Fibroblast of lung (primary cell): Measurements from ENCODE around the gene MRNIP. TPM values are rescaled to one million over a fixed set of nuclear protein-coding genes. Genes with fewer than 3 reads are reported as not detected.

Source experiments
- DNase-seq, 2 donors: peaks; one replicate each; pipeline versions ENCODE4 v3.0.0 to v3.0.0-alpha.2; 2010; ENCODE audit warnings: low read depth in 2 of 2
- H2AFZ ChIP-seq: 2 replicates; pipeline ENCODE4 v1.5.1; 2012; ENCODE audit warnings: low read length, control low read depth, inconsistent platforms
- H3K27ac ChIP-seq: 2 replicates; pipeline ENCODE4 v1.5.1; 2011; ENCODE audit warnings: low read length, control low read depth; ENCODE audit not compliant: insufficient read depth
- H3K27me3 ChIP-seq: 2 replicates; pipeline ENCODE4 v1.5.1; 2011; ENCODE audit warnings: mild to moderate bottlenecking, low read length; ENCODE audit not compliant: control insufficient read depth, insufficient read depth
- H3K36me3 ChIP-seq: 2 replicates; pipeline ENCODE4 v1.5.1; 2011; ENCODE audit warnings: low read length; ENCODE audit not compliant: control insufficient read depth, insufficient read depth
- H3K4me1 ChIP-seq: 2 replicates; pipeline ENCODE4 v1.5.1; 2011; ENCODE audit warnings: low read length; ENCODE audit not compliant: control insufficient read depth, insufficient read depth; ENCODE audit errors: extremely low read depth
- H3K4me2 ChIP-seq: 2 replicates; pipeline ENCODE4 v1.5.1; 2011; ENCODE audit warnings: low read length, control low read depth; ENCODE audit not compliant: insufficient read depth; ENCODE audit errors: extremely low read depth
- H3K4me3 ChIP-seq, 4 experiments: fragments of 200-600 bp in 1 of 4; sonication (generic) in 1 of 4; replicated peaks in 1 of 4; 2 replicates each; pipeline ENCODE4 v1.5.1; 2011 to 2016; ENCODE audit warnings: low read length in 4 of 4, low read depth in 3 of 4, mild to moderate bottlenecking in 3 of 4, control low read depth in 2 of 4, inconsistent platforms in 1 of 4, mixed read lengths in 1 of 4; ENCODE audit not compliant: insufficient read depth in 1 of 4; ENCODE audit errors: control extremely low read depth in 1 of 4
- H3K79me2 ChIP-seq: 2 replicates; pipeline ENCODE4 v1.5.1; 2012; ENCODE audit warnings: mild to moderate bottlenecking, low read length, inconsistent platforms; ENCODE audit not compliant: control insufficient read depth, insufficient read depth
- H3K9ac ChIP-seq: 2 replicates; pipeline ENCODE4 v1.5.1; 2011; ENCODE audit warnings: mild to moderate bottlenecking, low read length, control low read depth; ENCODE audit not compliant: insufficient read depth
- H3K9me3 ChIP-seq: 2 replicates; pipeline ENCODE4 v1.5.1; 2012; ENCODE audit warnings: low read depth, low read length; ENCODE audit not compliant: control insufficient read depth, insufficient read depth
- H4K20me1 ChIP-seq: 2 replicates; pipeline ENCODE4 v1.5.1; 2011; ENCODE audit warnings: low read length; ENCODE audit not compliant: control insufficient read depth, insufficient read depth; ENCODE audit errors: extremely low read depth
- EZH2 ChIP-seq: IDR thresholded peaks from 2 replicates; pipeline ENCODE4 v1.5.1; 2012; ENCODE audit warnings: low read length, control low read depth, mild to moderate bottlenecking; ENCODE audit errors: missing control alignments
- polyA plus RNA-seq, 2 donors: library from polyadenylated mRNA; depleted of rRNA in 1 of 2; stranded (reverse) in 1 of 2; unstranded in 1 of 2; fragments of >200 nt; gene quantifications; 2 replicates each; pipeline ENCODE4 v1.2.1, GENCODE V29; 2011 to 2012; ENCODE audit warnings: missing spikeins in 1 of 2
- total RNA-seq: library from RNA; depleted of rRNA; stranded (reverse); fragments of >200 nt; gene quantifications from 2 replicates; pipeline ENCODE4 v1.2.1, GENCODE V29; 2014
- TF ChIP-seq, protein P1 (sequence below), 2 donors: IDR thresholded peaks in 1 of 2; conservative IDR thresholded peaks in 1 of 2; 1 replicate in 1 of 2; 2 replicates in 1 of 2; pipeline ENCODE4 v1.5.1; 2011 to 2012; ENCODE audit warnings: low read length in 2 of 2, control low read depth in 1 of 2, inconsistent platforms in 1 of 2, low read depth in 1 of 2, mild to moderate bottlenecking in 1 of 2

The MRNIP gene
- total and polyA plus RNA-seq, 2 donors (not counting 1 experiment from before 2014, with no cell fraction given), result 8.6 to 21.0 TPM

DNA sequence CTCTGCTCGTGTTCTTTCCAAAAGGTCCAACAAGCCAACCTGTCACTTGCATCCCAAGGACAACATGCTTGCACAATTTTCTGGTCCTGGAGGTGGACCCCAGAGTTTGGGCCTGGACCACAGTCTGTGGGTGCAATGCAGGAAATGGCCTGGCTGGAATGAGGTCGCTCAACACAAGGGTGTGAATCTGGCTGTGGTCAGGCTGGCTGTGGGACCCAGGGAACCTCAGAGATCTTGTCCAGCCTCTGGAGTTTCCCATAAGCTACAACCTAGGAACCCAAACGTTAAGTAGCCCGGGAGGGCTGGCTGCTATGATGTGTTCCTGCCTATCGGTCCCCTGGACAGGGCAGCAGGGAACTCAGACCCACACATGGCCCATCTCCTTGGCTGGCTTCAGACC, 33.6 kb upstream of the MRNIP start:
- DNase-seq, result no peak
- Histone ChIP-seq H3K9me3 (no peaks in the 10 kb centered on the region), H3K36me3 (peaks cover 34% of the 10 kb centered on the region), H3K79me2 (no peaks in the 10 kb centered on the region), H2AFZ (no peak overlapping the region), H3K4me1 (no peaks in the 10 kb centered on the region), H3K27ac (no peak overlapping the region), H3K4me2 (no peak overlapping the region), H3K27me3 (no peaks in the 10 kb centered on the region), H3K9ac (no peak overlapping the region), H3K4me3 (no peak overlapping the region), H4K20me1 (no peaks in the 10 kb centered on the region)
- no peak for TF ChIP-seq EZH2
- TF ChIP-seq, protein P1, sequence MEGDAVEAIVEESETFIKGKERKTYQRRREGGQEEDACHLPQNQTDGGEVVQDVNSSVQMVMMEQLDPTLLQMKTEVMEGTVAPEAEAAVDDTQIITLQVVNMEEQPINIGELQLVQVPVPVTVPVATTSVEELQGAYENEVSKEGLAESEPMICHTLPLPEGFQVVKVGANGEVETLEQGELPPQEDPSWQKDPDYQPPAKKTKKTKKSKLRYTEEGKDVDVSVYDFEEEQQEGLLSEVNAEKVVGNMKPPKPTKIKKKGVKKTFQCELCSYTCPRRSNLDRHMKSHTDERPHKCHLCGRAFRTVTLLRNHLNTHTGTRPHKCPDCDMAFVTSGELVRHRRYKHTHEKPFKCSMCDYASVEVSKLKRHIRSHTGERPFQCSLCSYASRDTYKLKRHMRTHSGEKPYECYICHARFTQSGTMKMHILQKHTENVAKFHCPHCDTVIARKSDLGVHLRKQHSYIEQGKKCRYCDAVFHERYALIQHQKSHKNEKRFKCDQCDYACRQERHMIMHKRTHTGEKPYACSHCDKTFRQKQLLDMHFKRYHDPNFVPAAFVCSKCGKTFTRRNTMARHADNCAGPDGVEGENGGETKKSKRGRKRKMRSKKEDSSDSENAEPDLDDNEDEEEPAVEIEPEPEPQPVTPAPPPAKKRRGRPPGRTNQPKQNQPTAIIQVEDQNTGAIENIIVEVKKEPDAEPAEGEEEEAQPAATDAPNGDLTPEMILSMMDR (conservative IDR thresholded peaks at IDR 0.05 in 1 of 2, IDR thresholded peaks at IDR 0.05 in 1 of 2; ENCODE audit: low read depth in 1 of 2, low read length in 2 of 2), result no peak

DNA sequence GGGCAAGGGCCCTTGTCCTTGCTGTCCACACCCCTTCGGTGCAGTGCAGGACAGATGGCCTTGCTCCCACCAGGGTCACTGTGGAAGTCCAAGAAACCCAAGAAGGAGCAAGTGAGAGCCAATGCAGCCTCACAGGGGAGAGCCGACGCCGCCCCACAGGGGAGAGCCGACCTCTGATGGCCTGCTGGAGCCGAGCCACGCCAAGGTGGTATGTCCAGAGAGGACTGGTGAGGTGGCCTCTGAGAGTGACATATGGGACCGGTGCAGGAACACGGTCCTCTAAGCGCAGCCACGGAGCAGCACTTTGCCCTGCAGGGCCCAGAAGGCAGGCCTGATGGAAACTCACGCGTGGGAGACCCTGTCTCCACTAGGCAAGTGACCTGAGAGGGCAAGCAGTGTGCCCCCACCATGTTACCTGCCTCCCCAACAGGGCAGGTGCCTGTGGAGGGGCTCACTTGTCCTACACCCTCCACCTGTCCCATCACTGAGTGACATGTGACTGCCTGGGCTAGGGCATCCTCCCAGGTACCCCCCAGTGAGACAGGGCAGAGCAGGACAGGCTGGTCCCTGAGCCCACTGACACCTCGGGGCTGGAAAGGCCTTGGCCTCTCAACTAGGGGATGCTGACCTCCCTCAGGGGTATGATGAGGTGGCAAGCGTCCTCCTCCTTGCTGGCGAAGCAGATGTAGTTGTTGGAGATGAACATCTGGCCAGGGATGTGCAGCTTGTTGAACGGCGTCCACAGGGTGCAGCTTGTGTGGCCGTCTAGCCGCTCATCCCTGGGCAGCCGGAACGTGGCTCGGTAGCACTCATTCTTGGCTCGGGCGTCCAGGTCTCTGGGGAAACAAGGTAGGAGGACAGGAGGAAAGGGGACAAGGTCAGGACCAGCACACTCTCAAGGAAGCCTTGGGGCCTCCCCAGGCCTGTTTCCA, 32.4 kb upstream of the MRNIP start:
- H2AFZ ChIP-seq, result no peak overlapping the region
- H3K9me3 ChIP-seq, result no peaks in the 10 kb centered on the region
- no peak for DNase-seq
- no peaks in the 10 kb centered on the region for H3K27me3 ChIP-seq
- TF ChIP-seq EZH2, result no peak
- H3K4me2 ChIP-seq, result no peak overlapping the region
- H4K20me1 ChIP-seq, result no peaks in the 10 kb centered on the region
- H3K4me1 ChIP-seq, result no peaks in the 10 kb centered on the region
- no peaks in the 10 kb centered on the region for H3K79me2 ChIP-seq
- no peak overlapping the region for H3K4me3 ChIP-seq
- peaks cover 37% of the 10 kb centered on the region for H3K36me3 ChIP-seq
- no peak overlapping the region for H3K9ac ChIP-seq
- H3K27ac ChIP-seq, result no peak overlapping the region

DNA sequence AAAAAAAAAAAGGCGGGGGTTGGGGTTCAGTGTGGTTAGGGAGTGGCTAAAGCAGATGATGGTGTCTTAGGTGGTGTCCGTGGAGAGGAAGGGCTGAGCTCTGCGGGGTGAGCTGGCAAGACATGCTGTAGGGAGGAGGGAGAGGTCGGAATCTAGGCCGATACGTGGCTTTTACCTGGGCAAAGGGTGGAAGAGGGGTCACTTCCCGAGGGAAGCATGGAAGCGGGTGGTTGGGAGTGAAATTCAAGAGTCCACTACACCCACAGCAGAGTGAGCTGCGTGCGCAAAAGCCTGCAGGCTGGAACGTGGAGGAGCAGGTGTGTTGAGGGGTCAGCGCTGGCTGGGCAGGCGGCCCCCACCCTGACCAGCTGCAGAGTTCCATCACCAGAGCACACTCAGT, 31.3 kb upstream of the MRNIP start:
- Histone ChIP-seq H3K27ac (no peak overlapping the region), H3K27me3 (no peaks in the 10 kb centered on the region), H3K9ac (no peak overlapping the region), H3K9me3 (no peaks in the 10 kb centered on the region), H3K36me3 (peaks cover 41% of the 10 kb centered on the region), H3K4me2 (no peak overlapping the region), H3K79me2 (no peaks in the 10 kb centered on the region), H3K4me3 (no peak overlapping the region), H2AFZ (no peak overlapping the region), H3K4me1 (no peaks in the 10 kb centered on the region), H4K20me1 (no peaks in the 10 kb centered on the region)
- no peak for DNase-seq
- TF ChIP-seq EZH2, result no peak
- TF ChIP-seq, protein P1 (conservative IDR thresholded peaks at IDR 0.05 in 1 of 2, IDR thresholded peaks at IDR 0.05 in 1 of 2; ENCODE audit: low read depth in 1 of 2, low read length in 2 of 2), result no peak
